ENCODE results near the gene IRF5.
"Not testable (repeated sequence)": the region's sequence is repeated elsewhere in the genome, so short reads cannot be mapped to it uniquely, and the experiment has no call there.

The IRF5 gene

GRCh38 chr7:128963327-128963757 is 25.6 kb downstream of the IRF5 start:
- DNase-seq = no peak

- DNase-seq = no peak
Observed at GRCh38 chr7:128968624-128969023, 30.9 kb downstream of the IRF5 start.

GRCh38 chr7:128974241-128974934 is 36.7 kb downstream of the IRF5 start:
- DNase-seq = no peak

DNA sequence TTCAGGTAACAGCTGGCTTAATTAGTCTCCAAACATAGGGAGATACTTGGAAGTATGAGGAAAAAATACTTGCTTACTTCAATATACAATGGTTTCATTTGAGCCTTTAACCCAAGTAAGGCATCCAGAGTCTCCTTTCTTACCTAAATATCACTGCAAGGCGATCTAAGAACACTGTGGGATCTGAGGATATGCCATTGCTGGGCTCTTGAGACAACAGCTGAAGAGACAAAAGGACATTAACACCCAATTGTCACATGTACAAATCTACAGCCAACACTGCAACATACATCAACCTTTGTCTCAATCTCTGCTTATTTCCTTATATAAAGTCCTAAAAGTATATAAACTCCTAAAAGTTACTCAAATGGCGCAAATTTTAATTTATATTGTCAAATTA is 44.4 kb downstream of the IRF5 start:
- no peak for DNase-seq

GRCh38 chr7:128985660-128986059 is 47.9 kb downstream of the IRF5 start:
- DNase-seq = no peak

DNA sequence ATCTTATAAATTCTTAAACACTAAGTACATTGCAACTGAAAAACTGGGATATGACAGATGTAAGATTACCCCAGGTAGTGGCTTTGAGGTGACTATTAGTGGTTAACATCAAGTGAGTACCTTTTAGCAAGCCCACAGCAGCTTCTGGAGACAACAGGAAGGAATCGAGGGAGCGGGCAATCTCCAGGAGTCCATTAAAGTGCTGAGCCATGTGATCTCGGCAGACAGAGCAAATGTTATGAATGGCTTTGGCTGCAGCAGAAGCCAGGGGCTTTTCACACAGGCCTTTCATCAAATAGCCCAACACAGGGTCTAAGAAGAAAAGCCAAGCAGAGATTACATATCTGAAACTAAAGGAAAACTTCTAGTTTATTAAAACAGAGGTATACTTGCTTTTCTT is 48.9 kb downstream of the IRF5 start:
- DNase-seq = no peak

GRCh38 chr7:128988372-128988771 is 50.6 kb downstream of the IRF5 start:
- no peak for DNase-seq

DNA sequence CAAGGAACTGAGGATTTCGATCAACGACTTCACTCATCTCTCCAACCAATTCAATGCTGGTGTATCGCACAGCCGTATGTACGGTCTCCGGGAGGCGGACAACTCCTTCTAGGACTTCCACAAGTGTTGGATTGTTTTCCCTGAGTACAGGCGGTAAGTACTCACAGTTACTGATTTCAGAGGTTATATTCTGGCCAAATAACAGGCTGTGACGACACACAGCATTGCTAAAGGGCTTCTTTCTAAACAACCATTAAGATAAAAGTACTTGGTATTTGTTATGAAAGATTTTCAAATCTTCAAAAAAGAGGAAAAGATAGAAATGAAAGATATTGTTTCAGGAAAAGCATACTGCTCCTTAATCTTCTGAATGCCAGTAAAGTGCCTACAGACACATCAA is 52.2 kb downstream of the IRF5 start:
- no peak for DNase-seq

DNA sequence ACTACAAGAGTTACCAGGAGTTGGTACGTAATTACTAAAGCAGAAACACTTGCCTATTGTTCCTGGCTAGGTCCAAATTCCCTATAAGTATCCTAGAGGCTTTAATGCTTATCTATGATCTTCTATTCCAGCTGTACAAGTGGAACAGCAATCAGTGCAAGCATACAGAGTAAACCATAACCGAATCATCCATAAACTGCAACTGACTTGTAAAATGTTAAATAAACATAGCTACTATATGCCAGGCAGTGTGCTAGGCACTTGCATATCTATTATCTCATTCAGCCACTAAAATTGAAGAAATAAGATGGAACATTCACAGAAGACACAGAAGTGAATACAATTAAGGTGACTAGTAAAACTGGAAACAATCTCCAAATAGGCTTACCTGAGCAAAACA is 55.7 kb downstream of the IRF5 start:
- DNase-seq = no peak

GRCh38 chr7:128994560-128994959 is 56.8 kb downstream of the IRF5 start:
- DNase-seq = not testable (repeated sequence)

- no peak for DNase-seq
Observed at GRCh38 chr7:128997181-128997580, 59.5 kb downstream of the IRF5 start.
